ENCODE measurements around the gene ZNF497. TPM values are rescaled to one million over a fixed set of nuclear protein-coding genes. Genes with fewer than 3 reads are reported as not detected.
A peak's percentile ranks its signal among the peaks of the same experiment; 100 is the strongest.

Gene ZNF497
- total and polyA plus RNA-seq, 2 of the 13 experiments (the other 11 are each of a cell fraction or from before 2014, with no cell fraction given), result 1.5 to 1.9 TPM

DNA sequence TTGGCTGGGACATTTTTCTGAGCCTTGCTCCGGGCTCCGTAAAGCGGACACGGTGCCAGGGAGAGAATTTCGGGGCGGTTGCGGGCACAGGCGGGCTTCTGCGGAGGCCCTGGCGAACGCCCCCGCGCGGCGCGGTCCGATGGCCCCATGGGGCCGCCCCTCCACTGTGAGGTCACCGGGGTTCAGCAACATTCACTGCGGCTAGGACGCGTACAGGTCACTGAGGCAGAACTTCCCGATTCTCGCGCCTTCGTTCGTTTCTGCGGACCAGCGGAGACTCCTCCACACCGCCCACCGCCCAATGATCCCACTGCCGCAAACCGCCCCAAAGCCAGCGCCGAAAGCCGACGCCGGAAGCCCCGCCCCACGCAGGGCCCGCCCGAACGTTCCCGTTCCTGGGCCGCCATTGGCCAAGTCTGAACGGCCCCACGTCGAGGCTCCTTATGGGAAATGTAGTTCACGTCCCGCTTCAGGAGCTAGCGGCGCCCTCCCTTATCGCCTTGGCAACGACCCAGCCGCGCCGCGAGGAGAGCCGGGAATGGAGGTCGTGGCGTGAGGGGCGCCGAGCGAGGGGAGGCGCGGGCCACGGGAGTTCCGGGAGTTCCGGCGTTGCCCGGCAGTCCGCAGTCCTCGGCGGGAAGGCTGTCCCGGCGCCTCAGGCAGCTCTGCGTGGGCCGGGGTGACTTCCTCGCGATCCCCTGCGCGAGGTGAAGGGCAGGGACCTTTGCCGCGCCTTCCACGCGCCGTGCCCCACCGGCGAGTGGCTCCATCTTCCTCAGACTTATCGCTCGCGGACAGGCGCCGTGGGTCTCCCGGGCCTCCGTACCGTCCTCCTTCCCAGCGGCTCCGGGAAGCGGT is 45.8 kb upstream of the ZNF497 start, which contains the start of gene ZNF584 (continued):
- TF ChIP-seq, protein P1, sequence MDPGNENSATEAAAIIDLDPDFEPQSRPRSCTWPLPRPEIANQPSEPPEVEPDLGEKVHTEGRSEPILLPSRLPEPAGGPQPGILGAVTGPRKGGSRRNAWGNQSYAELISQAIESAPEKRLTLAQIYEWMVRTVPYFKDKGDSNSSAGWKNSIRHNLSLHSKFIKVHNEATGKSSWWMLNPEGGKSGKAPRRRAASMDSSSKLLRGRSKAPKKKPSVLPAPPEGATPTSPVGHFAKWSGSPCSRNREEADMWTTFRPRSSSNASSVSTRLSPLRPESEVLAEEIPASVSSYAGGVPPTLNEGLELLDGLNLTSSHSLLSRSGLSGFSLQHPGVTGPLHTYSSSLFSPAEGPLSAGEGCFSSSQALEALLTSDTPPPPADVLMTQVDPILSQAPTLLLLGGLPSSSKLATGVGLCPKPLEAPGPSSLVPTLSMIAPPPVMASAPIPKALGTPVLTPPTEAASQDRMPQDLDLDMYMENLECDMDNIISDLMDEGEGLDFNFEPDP (CRISPR knock-in tag; conservative IDR thresholded peaks at IDR 0.05), result no peak
- TF ChIP-seq DPF2 (CRISPR knock-in tag; IDR thresholded peaks at IDR 0.05; ENCODE audit: borderline replicate concordance, low read depth), result no peak
- TF ChIP-seq ZSCAN30 (CRISPR knock-in tag; IDR thresholded peaks at IDR 0.05), result no peak
- TF ChIP-seq, protein P2, sequence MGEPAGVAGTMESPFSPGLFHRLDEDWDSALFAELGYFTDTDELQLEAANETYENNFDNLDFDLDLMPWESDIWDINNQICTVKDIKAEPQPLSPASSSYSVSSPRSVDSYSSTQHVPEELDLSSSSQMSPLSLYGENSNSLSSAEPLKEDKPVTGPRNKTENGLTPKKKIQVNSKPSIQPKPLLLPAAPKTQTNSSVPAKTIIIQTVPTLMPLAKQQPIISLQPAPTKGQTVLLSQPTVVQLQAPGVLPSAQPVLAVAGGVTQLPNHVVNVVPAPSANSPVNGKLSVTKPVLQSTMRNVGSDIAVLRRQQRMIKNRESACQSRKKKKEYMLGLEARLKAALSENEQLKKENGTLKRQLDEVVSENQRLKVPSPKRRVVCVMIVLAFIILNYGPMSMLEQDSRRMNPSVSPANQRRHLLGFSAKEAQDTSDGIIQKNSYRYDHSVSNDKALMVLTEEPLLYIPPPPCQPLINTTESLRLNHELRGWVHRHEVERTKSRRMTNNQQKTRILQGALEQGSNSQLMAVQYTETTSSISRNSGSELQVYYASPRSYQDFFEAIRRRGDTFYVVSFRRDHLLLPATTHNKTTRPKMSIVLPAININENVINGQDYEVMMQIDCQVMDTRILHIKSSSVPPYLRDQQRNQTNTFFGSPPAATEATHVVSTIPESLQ (CRISPR knock-in tag; conservative IDR thresholded peaks at IDR 0.05), result no peak
- no peak for TF ChIP-seq ZNF282 (IDR thresholded peaks at IDR 0.05; ENCODE audit: partially characterized antibody)
- TF ChIP-seq DR1 (CRISPR knock-in tag; IDR thresholded peaks at IDR 0.05), result peak; percentile 26; the same call in 1 of the 2 replicates
- TF ChIP-seq ZKSCAN5 (CRISPR knock-in tag; IDR thresholded peaks at IDR 0.05), result no peak
- TF ChIP-seq KLF12 (CRISPR knock-in tag; IDR thresholded peaks at IDR 0.05; ENCODE audit: borderline replicate concordance), result peak; percentile 75; the same call in 1 of the 2 replicates
- TF ChIP-seq REXO4 (CRISPR knock-in tag; IDR thresholded peaks at IDR 0.05; ENCODE audit: borderline replicate concordance), result peak; percentile 4; the same call in 1 of the 2 replicates
- no peak for TF ChIP-seq KLF6 (CRISPR knock-in tag; IDR thresholded peaks at IDR 0.05)
- TF ChIP-seq SP4 (CRISPR knock-in tag; IDR thresholded peaks at IDR 0.05), result peak; percentile 90
- peak; percentile 75; the same call in 1 of the 2 replicates for TF ChIP-seq HIVEP1 (CRISPR knock-in tag; IDR thresholded peaks at IDR 0.05)
- TF ChIP-seq YEATS2 (CRISPR knock-in tag; IDR thresholded peaks at IDR 0.05; ENCODE audit: borderline replicate concordance), result peak; percentile 43; the same call in 1 of the 2 replicates
- TF ChIP-seq, protein P3, sequence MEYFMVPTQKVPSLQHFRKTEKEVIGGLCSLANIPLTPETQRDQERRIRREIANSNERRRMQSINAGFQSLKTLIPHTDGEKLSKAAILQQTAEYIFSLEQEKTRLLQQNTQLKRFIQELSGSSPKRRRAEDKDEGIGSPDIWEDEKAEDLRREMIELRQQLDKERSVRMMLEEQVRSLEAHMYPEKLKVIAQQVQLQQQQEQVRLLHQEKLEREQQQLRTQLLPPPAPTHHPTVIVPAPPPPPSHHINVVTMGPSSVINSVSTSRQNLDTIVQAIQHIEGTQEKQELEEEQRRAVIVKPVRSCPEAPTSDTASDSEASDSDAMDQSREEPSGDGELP (IDR thresholded peaks at IDR 0.05; ENCODE audit: borderline replicate concordance, low read depth), result peak; percentile 27; the same call in 1 of the 2 replicates
- TF ChIP-seq NCOA5 (CRISPR knock-in tag; IDR thresholded peaks at IDR 0.05), result no peak
- TF ChIP-seq TMF1 (CRISPR knock-in tag; IDR thresholded peaks at IDR 0.05; ENCODE audit: low read depth), result 0 out of 2 replicates have a peak, but pooled peaks have one; percentile 45
- no peak for TF ChIP-seq ZBTB44 (CRISPR knock-in tag; IDR thresholded peaks at IDR 0.05)
- TF ChIP-seq, protein P4, sequence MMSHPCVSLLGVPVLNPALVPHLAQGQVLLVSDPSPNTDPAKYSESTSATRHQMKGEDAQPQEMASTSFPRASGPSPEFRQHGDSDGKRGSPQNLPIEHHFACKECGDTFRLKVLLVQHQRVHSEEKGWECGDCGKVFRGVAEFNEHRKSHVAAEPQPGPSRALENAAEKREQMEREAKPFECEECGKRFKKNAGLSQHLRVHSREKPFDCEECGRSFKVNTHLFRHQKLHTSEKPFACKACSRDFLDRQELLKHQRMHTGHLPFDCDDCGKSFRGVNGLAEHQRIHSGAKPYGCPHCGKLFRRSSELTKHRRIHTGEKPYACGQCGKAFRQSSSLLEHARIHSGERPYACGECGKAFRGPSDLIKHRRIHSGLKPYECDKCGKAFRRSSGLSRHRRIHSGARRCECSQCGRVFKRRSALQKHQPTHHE (CRISPR knock-in tag; IDR thresholded peaks at IDR 0.05; ENCODE audit: borderline replicate concordance), result peak; percentile 18; the same call in 1 of the 2 replicates
- TF ChIP-seq NR2F6 (IDR thresholded peaks at IDR 0.05), result no peak
- TF ChIP-seq NR2F6 (CRISPR knock-in tag; IDR thresholded peaks at IDR 0.05), result no peak
- TF ChIP-seq ZSCAN31 (CRISPR knock-in tag; IDR thresholded peaks at IDR 0.05; ENCODE audit: low read depth), result 0 out of 2 replicates have a peak, but pooled peaks have one; percentile 50
- no peak for TF ChIP-seq PHB2 (IDR thresholded peaks at IDR 0.05; ENCODE audit: partially characterized antibody)
